COLO829 (cell line): ENCODE data around the gene NUDT14.

Experiments
- DNase-seq: peaks from one replicate; pipeline ENCODE4 v3.0.0; 2012; ENCODE audit warnings: low spot score

NUDT14 gene

GRCh38 chr14:105198588-105198987 lies 17.5 kb upstream of the NUDT14 start:
- DNase-seq, result no peak

- no peak for DNase-seq
Measured at GRCh38 chr14:105197211-105197641, 16.1 kb upstream of the NUDT14 start.

GRCh38 chr14:105196265-105196960 lies 15.3 kb upstream of the NUDT14 start:
- DNase-seq, result no peak

GRCh38 chr14:105195522-105196264 lies 14.6 kb upstream of the NUDT14 start:
- DNase-seq, result no peak

GRCh38 chr14:105195051-105195450 lies 13.9 kb upstream of the NUDT14 start:
- no peak for DNase-seq

- no peak for DNase-seq
Measured at GRCh38 chr14:105193916-105194782, 13.0 kb upstream of the NUDT14 start.

- DNase-seq, result no peak
Measured at GRCh38 chr14:105192866-105193731, 12.0 kb upstream of the NUDT14 start.

- no peak for DNase-seq
Measured at GRCh38 chr14:105187935-105188524, 6.9 kb upstream of the NUDT14 start.

- DNase-seq, result no peak
Measured at GRCh38 chr14:105187116-105187515, 6.0 kb upstream of the NUDT14 start.

- no peak for DNase-seq
Measured at GRCh38 chr14:105185973-105186372, 4.9 kb upstream of the NUDT14 start.

- no peak for DNase-seq
Measured at GRCh38 chr14:105185001-105185400, 3.9 kb upstream of the NUDT14 start.

- DNase-seq, result no peak
Measured at GRCh38 chr14:105184461-105184860, 3.3 kb upstream of the NUDT14 start.

GRCh38 chr14:105182296-105183020 lies 1.3 kb upstream of the NUDT14 start:
- DNase-seq, result no peak

- no peak for DNase-seq
Measured at GRCh38 chr14:105181549-105182295, 610 bp upstream of the NUDT14 start.

- DNase-seq, result no peak
Measured at GRCh38 chr14:105179191-105179590, 1.9 kb downstream of the NUDT14 start.

- no peak for DNase-seq
Measured at GRCh38 chr14:105178868-105179140, 2.3 kb downstream of the NUDT14 start.

- DNase-seq, result no peak
Measured at GRCh38 chr14:105178069-105178867, 2.8 kb downstream of the NUDT14 start.

GRCh38 chr14:105177082-105177481 lies 4.0 kb downstream of the NUDT14 start:
- DNase-seq, result no peak

- no peak for DNase-seq
Measured at GRCh38 chr14:105176513-105176912, 4.6 kb downstream of the NUDT14 start.
